HepG2 (cell line): ENCODE measurements around the gene FSCN2. TPM values are rescaled to one million over a fixed set of nuclear protein-coding genes. Genes with fewer than 3 reads are reported as not detected.

Experiments used
- EED ChIP-seq: sonication (generic); formaldehyde crosslinking; IDR thresholded peaks from 2 replicates; pipeline ENCODE4 v1.5.0; 2020; ENCODE audit warnings: mild to moderate bottlenecking, missing genetic modification reagents
- FIP1L1 ChIP-seq: fragments of 200-400 bp; formaldehyde crosslinking; IDR thresholded peaks from 2 replicates; pipeline ENCODE4 v1.6.1; 2018; ENCODE audit warnings: low read depth, mild to moderate bottlenecking, low read length, moderate library complexity, borderline replicate concordance; ENCODE audit not compliant: insufficient read depth
- FOXK2 ChIP-seq: fragments of 450-650 bp; IDR thresholded peaks from 2 replicates; pipeline ENCODE4 v1.6.1; 2016
- NFKB2 ChIP-seq: sonication (generic); formaldehyde crosslinking; IDR thresholded peaks from 2 replicates; pipeline ENCODE4 v1.4.0; 2020; ENCODE audit warnings: missing genetic modification reagents, borderline replicate concordance
- PPARG ChIP-seq: conservative IDR thresholded peaks from 2 replicates; pipeline ENCODE4 v1.6.1; 2016; ENCODE audit warnings: missing biosample characterization, missing genetic modification reagents
- XRCC5 ChIP-seq: fragments of 200-400 bp; formaldehyde crosslinking; optimal IDR thresholded peaks from 2 replicates; pipeline ENCODE3; 2017; ENCODE audit warnings: mild to moderate bottlenecking, low read length
- ZNF232 ChIP-seq: sonication (generic); formaldehyde crosslinking; IDR thresholded peaks from 2 replicates; pipeline ENCODE4 v1.4.0; 2020; ENCODE audit warnings: missing genetic modification reagents, borderline replicate concordance
- ZNF260 ChIP-seq: sonication (generic); formaldehyde crosslinking; IDR thresholded peaks from 2 replicates; pipeline ENCODE4 v1.4.0; 2020; ENCODE audit warnings: missing genetic modification reagents, low read depth, mild to moderate bottlenecking, borderline replicate concordance
- ZNF446 ChIP-seq: sonication (generic); formaldehyde crosslinking; IDR thresholded peaks from 2 replicates; pipeline ENCODE4 v1.5.0; 2020; ENCODE audit warnings: mild to moderate bottlenecking, missing genetic modification reagents
- polyA plus RNA-seq, 8 experiments: library from polyadenylated mRNA; depleted of rRNA in 3 of 8; stranded (reverse) in 7 of 8; unstranded in 1 of 8; fragments of >200 nt; fragmentation: Illumina TruSeq in 4 of 8; extraction: Trizol in 4 of 8; gene quantifications; 2 replicates each; pipeline versions ENCODE4 v1.2.1 to v1.2.3, GENCODE V29; 2011 to 2016; ENCODE audit warnings: low read depth in 4 of 8, missing spikeins in 1 of 8, mixed read lengths in 1 of 8; ENCODE audit not compliant: insufficient read depth in 1 of 8
- total RNA-seq, 5 experiments: library from RNA; depleted of rRNA; stranded (reverse); fragments of >200 nt; fragmentation: Illumina TruSeq; extraction: Trizol; gene quantifications; 2 replicates each; pipeline ENCODE4 v1.2.3, GENCODE V29; 2016; ENCODE audit warnings: low read depth in 1 of 5
- TF ChIP-seq, protein P1 (sequence below): sonication (generic); formaldehyde crosslinking; IDR thresholded peaks from 2 replicates; pipeline ENCODE4 v1.9.0; 2022; ENCODE audit warnings: missing genetic modification reagents, mild to moderate bottlenecking, borderline replicate concordance
- TF ChIP-seq, protein P2 (sequence below): IDR thresholded peaks from 2 replicates; pipeline ENCODE4 v1.6.1; 2016
- TF ChIP-seq, protein P3 (sequence below): sonication (generic); formaldehyde crosslinking; IDR thresholded peaks from 2 replicates; pipeline ENCODE4 v1.5.1; 2020; ENCODE audit warnings: mild to moderate bottlenecking, missing genetic modification reagents, moderate library complexity
- TF ChIP-seq, protein P4 (sequence below): sonication (generic); formaldehyde crosslinking; IDR thresholded peaks from 2 replicates; pipeline ENCODE4 v1.5.0; 2020; ENCODE audit warnings: missing genetic modification reagents, mild to moderate bottlenecking, borderline replicate concordance
- TF ChIP-seq, protein P5 (sequence below): sonication (generic); formaldehyde crosslinking; IDR thresholded peaks from 2 replicates; pipeline ENCODE4 v1.4.0; 2020; ENCODE audit warnings: missing genetic modification reagents

Gene FSCN2
- total and polyA plus RNA-seq, 2 of the 13 experiments (the other 11 are each of a cell fraction or from before 2014, with no cell fraction given) = 0.09 TPM; not detected in 1

DNA sequence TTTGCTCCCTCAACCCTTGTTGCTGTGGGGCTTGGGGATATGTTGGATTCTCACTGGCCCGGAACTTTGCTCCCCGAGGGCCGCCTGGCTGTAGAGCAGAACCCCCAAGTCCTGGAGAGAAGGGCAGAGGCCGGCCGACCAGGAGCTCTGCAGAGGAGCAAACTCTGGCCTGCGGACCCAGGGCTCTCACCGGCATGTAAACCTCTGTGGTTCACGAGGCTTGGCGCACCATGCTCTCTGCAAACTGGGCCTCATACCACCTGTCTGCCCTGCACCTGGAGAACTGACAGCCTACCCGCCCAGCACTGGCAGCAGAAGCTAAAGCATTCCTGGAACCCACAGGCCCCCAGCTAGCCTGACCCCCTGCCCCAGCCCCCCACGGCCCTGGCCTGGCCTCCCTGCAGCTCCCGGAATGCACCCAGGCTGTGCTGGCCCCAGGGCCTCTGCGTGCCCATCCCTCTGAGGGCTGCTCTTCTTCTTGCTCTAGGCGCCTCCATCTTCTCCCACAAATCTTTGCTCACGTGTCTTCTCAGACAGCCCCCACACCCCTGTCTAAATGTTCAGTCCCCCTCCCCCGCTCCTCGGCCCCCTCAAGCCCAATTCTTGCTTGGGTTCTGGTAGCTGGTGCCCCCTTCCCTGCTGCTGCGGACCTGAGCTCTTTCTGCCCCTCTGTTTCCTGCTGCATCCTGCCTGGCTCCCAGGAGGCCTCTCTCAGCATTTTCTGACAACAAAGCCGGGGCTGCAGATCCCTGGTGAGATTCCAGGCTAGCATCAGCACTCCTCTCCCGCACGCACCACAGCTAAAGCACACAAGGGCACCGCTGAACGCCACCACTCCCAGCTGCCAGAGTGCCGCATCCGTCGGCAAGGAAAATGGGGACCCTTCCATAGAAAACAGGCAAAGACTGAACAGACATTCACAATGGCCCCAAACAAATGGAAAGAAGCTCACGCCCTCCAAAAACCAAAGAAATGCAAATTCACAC, 38.9 kb upstream of the FSCN2 start (continued):
- TF ChIP-seq, protein P1, sequence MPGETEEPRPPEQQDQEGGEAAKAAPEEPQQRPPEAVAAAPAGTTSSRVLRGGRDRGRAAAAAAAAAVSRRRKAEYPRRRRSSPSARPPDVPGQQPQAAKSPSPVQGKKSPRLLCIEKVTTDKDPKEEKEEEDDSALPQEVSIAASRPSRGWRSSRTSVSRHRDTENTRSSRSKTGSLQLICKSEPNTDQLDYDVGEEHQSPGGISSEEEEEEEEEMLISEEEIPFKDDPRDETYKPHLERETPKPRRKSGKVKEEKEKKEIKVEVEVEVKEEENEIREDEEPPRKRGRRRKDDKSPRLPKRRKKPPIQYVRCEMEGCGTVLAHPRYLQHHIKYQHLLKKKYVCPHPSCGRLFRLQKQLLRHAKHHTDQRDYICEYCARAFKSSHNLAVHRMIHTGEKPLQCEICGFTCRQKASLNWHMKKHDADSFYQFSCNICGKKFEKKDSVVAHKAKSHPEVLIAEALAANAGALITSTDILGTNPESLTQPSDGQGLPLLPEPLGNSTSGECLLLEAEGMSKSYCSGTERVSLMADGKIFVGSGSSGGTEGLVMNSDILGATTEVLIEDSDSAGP = peak; percentile 26; the same call in 1 of the 2 replicates
- TF ChIP-seq ZNF260 (CRISPR knock-in tag) (no peak), XRCC5 (peak; percentile 5), FOXK2 (no peak), NFKB2 (CRISPR knock-in tag) (no peak), ZNF232 (CRISPR knock-in tag) (no peak), EED (CRISPR knock-in tag) (no peak), ZNF446 (no peak), PPARG (no peak), FIP1L1 (no peak)
- TF ChIP-seq, protein P2, sequence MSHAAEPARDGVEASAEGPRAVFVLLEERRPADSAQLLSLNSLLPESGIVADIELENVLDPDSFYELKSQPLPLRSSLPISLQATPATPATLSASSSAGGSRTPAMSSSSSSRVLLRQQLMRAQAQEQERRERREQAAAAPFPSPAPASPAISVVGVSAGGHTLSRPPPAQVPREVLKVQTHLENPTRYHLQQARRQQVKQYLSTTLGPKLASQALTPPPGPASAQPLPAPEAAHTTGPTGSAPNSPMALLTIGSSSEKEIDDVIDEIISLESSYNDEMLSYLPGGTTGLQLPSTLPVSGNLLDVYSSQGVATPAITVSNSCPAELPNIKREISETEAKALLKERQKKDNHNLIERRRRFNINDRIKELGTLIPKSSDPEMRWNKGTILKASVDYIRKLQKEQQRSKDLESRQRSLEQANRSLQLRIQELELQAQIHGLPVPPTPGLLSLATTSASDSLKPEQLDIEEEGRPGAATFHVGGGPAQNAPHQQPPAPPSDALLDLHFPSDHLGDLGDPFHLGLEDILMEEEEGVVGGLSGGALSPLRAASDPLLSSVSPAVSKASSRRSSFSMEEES = no peak
- TF ChIP-seq, protein P3, sequence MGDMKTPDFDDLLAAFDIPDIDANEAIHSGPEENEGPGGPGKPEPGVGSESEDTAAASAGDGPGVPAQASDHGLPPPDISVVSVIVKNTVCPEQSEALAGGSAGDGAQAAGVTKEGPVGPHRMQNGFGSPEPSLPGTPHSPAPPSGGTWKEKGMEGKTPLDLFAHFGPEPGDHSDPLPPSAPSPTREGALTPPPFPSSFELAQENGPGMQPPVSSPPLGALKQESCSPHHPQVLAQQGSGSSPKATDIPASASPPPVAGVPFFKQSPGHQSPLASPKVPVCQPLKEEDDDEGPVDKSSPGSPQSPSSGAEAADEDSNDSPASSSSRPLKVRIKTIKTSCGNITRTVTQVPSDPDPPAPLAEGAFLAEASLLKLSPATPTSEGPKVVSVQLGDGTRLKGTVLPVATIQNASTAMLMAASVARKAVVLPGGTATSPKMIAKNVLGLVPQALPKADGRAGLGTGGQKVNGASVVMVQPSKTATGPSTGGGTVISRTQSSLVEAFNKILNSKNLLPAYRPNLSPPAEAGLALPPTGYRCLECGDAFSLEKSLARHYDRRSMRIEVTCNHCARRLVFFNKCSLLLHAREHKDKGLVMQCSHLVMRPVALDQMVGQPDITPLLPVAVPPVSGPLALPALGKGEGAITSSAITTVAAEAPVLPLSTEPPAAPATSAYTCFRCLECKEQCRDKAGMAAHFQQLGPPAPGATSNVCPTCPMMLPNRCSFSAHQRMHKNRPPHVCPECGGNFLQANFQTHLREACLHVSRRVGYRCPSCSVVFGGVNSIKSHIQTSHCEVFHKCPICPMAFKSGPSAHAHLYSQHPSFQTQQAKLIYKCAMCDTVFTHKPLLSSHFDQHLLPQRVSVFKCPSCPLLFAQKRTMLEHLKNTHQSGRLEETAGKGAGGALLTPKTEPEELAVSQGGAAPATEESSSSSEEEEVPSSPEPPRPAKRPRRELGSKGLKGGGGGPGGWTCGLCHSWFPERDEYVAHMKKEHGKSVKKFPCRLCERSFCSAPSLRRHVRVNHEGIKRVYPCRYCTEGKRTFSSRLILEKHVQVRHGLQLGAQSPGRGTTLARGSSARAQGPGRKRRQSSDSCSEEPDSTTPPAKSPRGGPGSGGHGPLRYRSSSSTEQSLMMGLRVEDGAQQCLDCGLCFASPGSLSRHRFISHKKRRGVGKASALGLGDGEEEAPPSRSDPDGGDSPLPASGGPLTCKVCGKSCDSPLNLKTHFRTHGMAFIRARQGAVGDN (CRISPR knock-in tag) = 0 out of 2 replicates have a peak, but pooled peaks have one; percentile 8
- TF ChIP-seq, protein P4, sequence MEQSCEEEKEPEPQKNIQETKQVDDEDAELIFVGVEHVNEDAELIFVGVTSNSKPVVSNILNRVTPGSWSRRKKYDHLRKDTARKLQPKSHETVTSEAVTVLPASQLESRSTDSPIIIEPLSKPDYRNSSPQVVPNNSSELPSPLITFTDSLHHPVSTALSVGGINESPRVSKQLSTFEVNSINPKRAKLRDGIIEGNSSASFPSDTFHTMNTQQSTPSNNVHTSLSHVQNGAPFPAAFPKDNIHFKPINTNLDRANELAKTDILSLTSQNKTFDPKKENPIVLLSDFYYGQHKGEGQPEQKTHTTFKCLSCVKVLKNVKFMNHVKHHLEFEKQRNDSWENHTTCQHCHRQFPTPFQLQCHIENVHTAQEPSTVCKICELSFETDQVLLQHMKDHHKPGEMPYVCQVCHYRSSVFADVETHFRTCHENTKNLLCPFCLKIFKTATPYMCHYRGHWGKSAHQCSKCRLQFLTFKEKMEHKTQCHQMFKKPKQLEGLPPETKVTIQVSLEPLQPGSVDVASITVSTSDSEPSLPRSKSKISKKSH = 0 out of 2 replicates have a peak, but pooled peaks have one; percentile 28
- TF ChIP-seq, protein P5, sequence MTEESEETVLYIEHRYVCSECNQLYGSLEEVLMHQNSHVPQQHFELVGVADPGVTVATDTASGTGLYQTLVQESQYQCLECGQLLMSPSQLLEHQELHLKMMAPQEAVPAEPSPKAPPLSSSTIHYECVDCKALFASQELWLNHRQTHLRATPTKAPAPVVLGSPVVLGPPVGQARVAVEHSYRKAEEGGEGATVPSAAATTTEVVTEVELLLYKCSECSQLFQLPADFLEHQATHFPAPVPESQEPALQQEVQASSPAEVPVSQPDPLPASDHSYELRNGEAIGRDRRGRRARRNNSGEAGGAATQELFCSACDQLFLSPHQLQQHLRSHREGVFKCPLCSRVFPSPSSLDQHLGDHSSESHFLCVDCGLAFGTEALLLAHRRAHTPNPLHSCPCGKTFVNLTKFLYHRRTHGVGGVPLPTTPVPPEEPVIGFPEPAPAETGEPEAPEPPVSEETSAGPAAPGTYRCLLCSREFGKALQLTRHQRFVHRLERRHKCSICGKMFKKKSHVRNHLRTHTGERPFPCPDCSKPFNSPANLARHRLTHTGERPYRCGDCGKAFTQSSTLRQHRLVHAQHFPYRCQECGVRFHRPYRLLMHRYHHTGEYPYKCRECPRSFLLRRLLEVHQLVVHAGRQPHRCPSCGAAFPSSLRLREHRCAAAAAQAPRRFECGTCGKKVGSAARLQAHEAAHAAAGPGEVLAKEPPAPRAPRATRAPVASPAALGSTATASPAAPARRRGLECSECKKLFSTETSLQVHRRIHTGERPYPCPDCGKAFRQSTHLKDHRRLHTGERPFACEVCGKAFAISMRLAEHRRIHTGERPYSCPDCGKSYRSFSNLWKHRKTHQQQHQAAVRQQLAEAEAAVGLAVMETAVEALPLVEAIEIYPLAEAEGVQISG (CRISPR knock-in tag) = peak; percentile 20; the same call in 1 of the 2 replicates
